ENCODE measurements around the gene POGLUT2.

The POGLUT2 gene

GRCh38 chr13:102838982-102839381 lies 40.2 kb upstream of the POGLUT2 start:
- no peak for DNase-seq (ENCODE audit: low read depth)
- no peak for TF ChIP-seq CTCF (IDR thresholded peaks at IDR 0.05; ENCODE audit: low read depth, low read length, missing control alignments)
- no peak overlapping the region for H3K4me3 ChIP-seq (ENCODE audit: low read depth, low read length)

- no peak for TF ChIP-seq CTCF (IDR thresholded peaks at IDR 0.05; ENCODE audit: low read depth, low read length, missing control alignments)
- DNase-seq (ENCODE audit: low read depth): no peak
- H3K4me3 ChIP-seq (ENCODE audit: low read depth, low read length): no peak overlapping the region
Measured at GRCh38 chr13:102838273-102838672, 39.5 kb upstream of the POGLUT2 start.

- DNase-seq (ENCODE audit: low read depth): no peak
- H3K4me3 ChIP-seq (ENCODE audit: low read depth, low read length): no peak overlapping the region
- no peak for TF ChIP-seq CTCF (IDR thresholded peaks at IDR 0.05; ENCODE audit: low read depth, low read length, missing control alignments)
Measured at GRCh38 chr13:102836471-102836870, 37.7 kb upstream of the POGLUT2 start.

- TF ChIP-seq CTCF (IDR thresholded peaks at IDR 0.05; ENCODE audit: low read depth, low read length, missing control alignments): no peak
Measured at GRCh38 chr13:102830646-102831045, 31.9 kb upstream of the POGLUT2 start.

GRCh38 chr13:102825921-102826706 lies 27.3 kb upstream of the POGLUT2 start:
- no peak for DNase-seq (ENCODE audit: low read depth)
- no peak overlapping the region for H3K4me3 ChIP-seq (ENCODE audit: low read depth, low read length)

More at GRCh38 chr13:102830646-102831045, 31.9 kb upstream of the POGLUT2 start:
- DNase-seq (ENCODE audit: low read depth): no peak
- no peak overlapping the region for H3K4me3 ChIP-seq (ENCODE audit: low read depth, low read length)

GRCh38 chr13:102825400-102825799 lies 26.6 kb upstream of the POGLUT2 start:
- no peak for DNase-seq (ENCODE audit: low read depth)
- H3K4me3 ChIP-seq (ENCODE audit: low read depth, low read length): no peak overlapping the region
- TF ChIP-seq CTCF (IDR thresholded peaks at IDR 0.05; ENCODE audit: low read depth, low read length, missing control alignments): no peak

More at GRCh38 chr13:102825921-102826706, 27.3 kb upstream of the POGLUT2 start:
- no peak for TF ChIP-seq CTCF (IDR thresholded peaks at IDR 0.05; ENCODE audit: low read depth, low read length, missing control alignments)

- DNase-seq (ENCODE audit: low read depth): no peak
- no peak overlapping the region for H3K4me3 ChIP-seq (ENCODE audit: low read depth, low read length)
- no peak for TF ChIP-seq CTCF (IDR thresholded peaks at IDR 0.05; ENCODE audit: low read depth, low read length, missing control alignments)
Measured at GRCh38 chr13:102817907-102818306, 19.1 kb upstream of the POGLUT2 start.

All from GM12864 (cell line).